Embryonic facial prominence (tissue), 1 donor: Measurements from ENCODE around the gene CLDND1.

ENCODE experiments used
- DNase-seq: peaks from one replicate; pipeline ENCODE4 v3.0.0-alpha.2; 2016; ENCODE audit errors: extremely low spot score

CLDND1 gene

GRCh38 chr3:98514948-98515347, 7.8 kb downstream of the CLDND1 start:
- no peak for DNase-seq

DNA sequence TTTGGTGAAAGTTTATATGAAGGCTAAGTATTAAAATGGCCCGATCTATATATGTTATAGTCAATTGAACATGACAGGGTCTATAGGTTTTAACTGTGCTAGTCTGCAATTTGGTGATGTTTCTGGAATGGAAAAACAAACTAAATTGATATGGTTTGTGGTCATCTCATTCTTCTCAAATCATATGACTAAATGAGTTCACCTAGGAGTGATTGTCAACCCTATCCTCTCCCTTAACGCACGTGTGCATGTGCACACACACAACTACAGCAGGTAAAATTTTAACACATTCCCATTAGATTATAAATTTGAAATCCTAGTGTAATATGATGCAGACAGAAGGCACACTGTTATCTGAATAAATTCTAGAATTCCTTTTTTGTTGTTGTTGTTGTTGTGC, 9.0 kb downstream of the CLDND1 start:
- no peak for DNase-seq

DNA sequence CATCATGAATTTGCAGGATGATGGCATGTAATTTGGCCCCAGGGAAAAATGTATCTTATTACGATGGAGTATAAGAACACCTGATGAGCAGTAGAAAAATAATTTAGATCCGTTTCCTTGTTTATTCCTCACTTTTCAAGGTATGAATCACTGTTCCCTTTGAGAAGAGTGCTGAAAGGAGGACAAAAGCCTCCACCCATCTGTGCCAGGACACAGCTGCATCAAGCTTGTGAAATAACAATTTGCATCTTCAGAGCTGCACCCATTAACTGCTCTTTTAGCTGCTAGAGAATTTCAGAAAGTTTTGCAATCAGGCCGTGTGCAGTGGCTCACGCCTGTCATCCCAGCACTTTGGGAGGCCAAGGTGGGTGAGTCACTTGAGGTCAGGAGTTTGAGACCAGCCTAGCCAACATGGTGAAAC, 9.6 kb downstream of the CLDND1 start:
- DNase-seq: no peak

GRCh38 chr3:98512576-98512975, 10.1 kb downstream of the CLDND1 start:
- no peak for DNase-seq

DNA sequence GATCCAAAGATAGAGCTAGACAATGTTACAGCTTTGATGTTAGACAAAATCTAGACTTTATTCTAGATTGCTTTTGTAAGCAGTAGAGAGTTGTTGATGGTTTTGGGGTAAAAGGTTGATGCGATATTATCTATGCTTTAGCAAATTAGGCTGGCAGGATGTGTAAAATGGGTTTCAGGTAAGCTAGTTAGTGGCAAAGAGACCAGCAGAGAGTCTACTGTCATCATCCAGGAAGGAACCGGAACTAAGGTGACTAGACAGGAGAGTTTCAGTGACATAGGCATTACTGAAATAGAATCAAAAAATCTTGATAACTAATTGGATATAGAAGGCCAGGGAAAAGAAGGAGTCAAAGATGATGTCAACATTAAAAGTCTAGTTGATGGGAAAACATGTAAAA, 14.1 kb downstream of the CLDND1 start:
- DNase-seq: no peak

DNA sequence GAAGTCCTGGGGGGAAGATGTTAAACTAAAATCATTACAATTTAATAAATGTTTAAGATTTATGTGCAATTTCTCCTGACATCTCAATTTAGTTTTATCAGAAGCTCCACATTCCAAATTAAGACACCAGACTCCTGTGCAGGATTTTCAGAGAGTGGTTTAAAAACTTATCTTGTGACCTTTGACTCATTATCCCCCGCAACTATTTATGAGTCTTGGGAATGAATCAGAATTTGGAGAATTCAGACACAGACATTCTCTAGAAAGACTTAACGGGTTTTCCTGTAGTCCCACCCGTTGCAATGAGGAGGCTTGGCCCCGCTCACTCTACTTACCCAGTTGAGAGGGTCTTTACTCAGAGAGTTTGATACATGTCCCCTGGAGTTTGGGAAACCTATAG, 18.2 kb downstream of the CLDND1 start:
- no peak for DNase-seq

GRCh38 chr3:98501863-98502576, 20.7 kb downstream of the CLDND1 start:
- DNase-seq: no peak

DNA sequence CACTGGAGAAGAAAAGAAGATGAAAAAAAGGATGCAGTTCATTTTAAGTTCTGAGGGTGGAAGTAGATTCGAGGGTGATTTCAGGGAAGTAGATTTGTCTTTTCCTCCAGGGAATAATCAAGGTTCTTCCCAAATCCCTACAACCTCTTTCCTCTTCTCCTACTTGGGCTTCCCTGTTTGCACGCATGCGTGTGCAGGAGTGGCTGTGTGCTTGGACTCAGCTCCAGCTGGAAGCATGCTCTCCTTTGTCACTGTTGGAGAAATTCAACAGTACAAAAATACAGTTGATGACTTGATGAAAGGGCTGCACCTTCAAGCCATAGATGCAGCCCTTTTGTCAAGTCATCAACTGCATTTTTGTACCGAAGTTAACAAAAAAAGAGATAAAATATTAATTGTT, 21.4 kb downstream of the CLDND1 start:
- DNase-seq: no peak

DNA sequence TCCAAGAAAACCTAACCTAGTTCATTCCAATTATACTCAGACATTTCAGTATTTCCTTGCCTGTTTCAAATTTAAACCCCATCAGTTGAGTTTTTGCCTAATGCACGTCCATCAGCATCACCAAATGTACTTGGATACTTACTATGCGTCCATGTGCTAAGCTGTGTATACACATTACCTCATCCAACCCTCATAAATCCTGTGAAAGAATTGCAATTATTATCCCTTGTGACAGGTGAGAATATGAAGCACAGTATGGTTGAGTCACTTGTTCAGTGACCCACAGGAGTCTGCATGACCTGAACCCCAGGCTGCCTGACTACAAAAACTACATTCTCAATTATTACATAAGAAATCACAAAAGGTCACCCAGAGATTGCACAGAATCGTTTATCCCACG, 22.7 kb downstream of the CLDND1 start:
- DNase-seq: no peak

DNA sequence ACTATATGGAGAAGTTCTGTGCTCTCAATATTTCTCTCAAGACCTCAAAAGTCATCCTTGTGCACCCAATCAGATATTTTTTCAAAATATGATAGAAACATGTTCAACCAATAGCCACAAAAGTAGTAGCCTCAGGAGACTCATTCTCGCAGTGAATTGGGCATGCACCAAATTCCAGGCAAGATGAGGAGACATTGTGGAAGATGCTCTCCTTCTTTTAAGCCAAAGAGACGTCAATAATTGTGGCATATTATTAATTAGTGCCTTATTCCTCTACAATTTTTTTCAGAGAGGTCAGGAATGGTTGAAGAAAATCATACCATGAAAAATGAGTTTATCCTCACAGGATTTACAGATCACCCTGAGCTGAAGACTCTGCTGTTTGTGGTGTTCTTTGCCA, 25.3 kb downstream of the CLDND1 start, which contains the start of gene OR5K2:
OR5K2 (plus strand) TSS at position 301 of the 400 bp plus-strand sequence; CDS start at position 301, 0 bp downstream.
- no peak for DNase-seq

DNA sequence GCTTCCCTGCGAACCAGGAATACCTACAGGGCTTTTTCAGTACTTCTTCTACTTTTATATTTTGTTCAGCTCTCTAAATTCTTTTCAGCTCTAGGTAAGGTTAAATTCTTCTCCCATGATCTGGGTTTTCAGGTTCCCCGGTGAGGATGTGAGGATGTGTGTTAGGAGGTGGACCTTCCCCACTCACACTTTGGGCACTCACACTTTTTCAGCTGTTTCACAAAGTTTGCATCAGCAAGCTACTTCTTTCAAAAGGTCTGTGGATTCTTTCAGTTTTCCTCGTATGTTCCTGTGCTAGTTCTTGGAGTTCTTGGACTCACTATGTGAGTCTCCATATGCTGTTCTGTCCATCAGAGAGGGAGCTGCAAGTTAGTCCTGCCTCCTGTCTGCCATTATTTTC, 39.1 kb downstream of the CLDND1 start:
- DNase-seq: no peak

- no peak for DNase-seq
Measured at GRCh38 chr3:98482717-98483482, 39.8 kb downstream of the CLDND1 start.
